ENCODE results near the gene MGME1. TPM values are rescaled to one million over a fixed set of nuclear protein-coding genes. Genes with fewer than 3 reads are reported as not detected.

The MGME1 gene
- total and polyA plus RNA-seq, 2 of the 13 experiments (the other 11 are each of a cell fraction or from before 2014, with no cell fraction given) = 36.7 to 66.6 TPM

DNA sequence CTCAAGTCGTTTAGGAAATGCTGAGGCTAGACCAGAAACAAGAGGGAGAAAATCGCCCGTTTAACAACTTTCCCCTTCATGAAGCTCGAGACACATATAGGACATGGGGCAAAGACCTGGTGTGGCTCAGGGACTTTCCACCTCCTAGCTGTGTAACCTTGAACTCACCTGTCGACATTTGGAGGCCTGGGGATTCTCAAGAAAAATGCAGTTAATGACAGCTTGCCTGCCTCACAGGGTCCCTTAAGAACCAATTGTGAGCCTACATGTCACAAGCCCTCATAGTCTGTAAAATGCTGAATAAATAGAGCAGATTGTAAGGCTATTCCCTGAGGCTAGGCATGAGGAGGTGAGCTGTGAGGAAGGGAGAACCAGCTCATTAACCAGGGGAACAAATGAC, 35.1 kb downstream of the MGME1 start (continued):
- TF ChIP-seq, protein P1, sequence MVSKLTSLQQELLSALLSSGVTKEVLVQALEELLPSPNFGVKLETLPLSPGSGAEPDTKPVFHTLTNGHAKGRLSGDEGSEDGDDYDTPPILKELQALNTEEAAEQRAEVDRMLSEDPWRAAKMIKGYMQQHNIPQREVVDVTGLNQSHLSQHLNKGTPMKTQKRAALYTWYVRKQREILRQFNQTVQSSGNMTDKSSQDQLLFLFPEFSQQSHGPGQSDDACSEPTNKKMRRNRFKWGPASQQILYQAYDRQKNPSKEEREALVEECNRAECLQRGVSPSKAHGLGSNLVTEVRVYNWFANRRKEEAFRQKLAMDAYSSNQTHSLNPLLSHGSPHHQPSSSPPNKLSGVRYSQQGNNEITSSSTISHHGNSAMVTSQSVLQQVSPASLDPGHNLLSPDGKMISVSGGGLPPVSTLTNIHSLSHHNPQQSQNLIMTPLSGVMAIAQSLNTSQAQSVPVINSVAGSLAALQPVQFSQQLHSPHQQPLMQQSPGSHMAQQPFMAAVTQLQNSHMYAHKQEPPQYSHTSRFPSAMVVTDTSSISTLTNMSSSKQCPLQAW (CRISPR knock-in tag; IDR thresholded peaks at IDR 0.05) = no peak
- TF ChIP-seq SKIL (CRISPR knock-in tag; IDR thresholded peaks at IDR 0.05; ENCODE audit: borderline replicate concordance) (no peak), POGZ (CRISPR knock-in tag; IDR thresholded peaks at IDR 0.05) (no peak), PRMT3 (CRISPR knock-in tag; IDR thresholded peaks at IDR 0.05; ENCODE audit: borderline replicate concordance, low read depth) (no peak), MEIS2 (CRISPR knock-in tag; IDR thresholded peaks at IDR 0.05) (0 out of 2 replicates have a peak, but pooled peaks have one; percentile 16), ZNF20 (CRISPR knock-in tag; IDR thresholded peaks at IDR 0.05) (no peak), SOX13 (IDR thresholded peaks at IDR 0.05) (no peak), SOX13 (CRISPR knock-in tag; conservative IDR thresholded peaks at IDR 0.05 in 1 of 2, IDR thresholded peaks at IDR 0.05 in 1 of 2) (no peak), ZSCAN31 (CRISPR knock-in tag; IDR thresholded peaks at IDR 0.05; ENCODE audit: low read depth) (no peak), ZSCAN12 (CRISPR knock-in tag; IDR thresholded peaks at IDR 0.05) (no peak), HMGXB3 (CRISPR knock-in tag; IDR thresholded peaks at IDR 0.05; ENCODE audit: borderline replicate concordance) (no peak)
- TF ChIP-seq, protein P2, sequence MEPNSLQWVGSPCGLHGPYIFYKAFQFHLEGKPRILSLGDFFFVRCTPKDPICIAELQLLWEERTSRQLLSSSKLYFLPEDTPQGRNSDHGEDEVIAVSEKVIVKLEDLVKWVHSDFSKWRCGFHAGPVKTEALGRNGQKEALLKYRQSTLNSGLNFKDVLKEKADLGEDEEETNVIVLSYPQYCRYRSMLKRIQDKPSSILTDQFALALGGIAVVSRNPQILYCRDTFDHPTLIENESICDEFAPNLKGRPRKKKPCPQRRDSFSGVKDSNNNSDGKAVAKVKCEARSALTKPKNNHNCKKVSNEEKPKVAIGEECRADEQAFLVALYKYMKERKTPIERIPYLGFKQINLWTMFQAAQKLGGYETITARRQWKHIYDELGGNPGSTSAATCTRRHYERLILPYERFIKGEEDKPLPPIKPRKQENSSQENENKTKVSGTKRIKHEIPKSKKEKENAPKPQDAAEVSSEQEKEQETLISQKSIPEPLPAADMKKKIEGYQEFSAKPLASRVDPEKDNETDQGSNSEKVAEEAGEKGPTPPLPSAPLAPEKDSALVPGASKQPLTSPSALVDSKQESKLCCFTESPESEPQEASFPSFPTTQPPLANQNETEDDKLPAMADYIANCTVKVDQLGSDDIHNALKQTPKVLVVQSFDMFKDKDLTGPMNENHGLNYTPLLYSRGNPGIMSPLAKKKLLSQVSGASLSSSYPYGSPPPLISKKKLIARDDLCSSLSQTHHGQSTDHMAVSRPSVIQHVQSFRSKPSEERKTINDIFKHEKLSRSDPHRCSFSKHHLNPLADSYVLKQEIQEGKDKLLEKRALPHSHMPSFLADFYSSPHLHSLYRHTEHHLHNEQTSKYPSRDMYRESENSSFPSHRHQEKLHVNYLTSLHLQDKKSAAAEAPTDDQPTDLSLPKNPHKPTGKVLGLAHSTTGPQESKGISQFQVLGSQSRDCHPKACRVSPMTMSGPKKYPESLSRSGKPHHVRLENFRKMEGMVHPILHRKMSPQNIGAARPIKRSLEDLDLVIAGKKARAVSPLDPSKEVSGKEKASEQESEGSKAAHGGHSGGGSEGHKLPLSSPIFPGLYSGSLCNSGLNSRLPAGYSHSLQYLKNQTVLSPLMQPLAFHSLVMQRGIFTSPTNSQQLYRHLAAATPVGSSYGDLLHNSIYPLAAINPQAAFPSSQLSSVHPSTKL (CRISPR knock-in tag; IDR thresholded peaks at IDR 0.05) = no peak

Measured in HepG2 (cell line).